Thyroid gland (tissue), 4 donors: Measurements from ENCODE around the gene RPLP1.

Source experiments
- POLR2A ChIP-seq, 2 donors: fragments of 450-650 bp; IDR thresholded peaks; one replicate each; pipeline ENCODE4 v1.6.1; 2017; ENCODE audit warnings: antibody characterized with exemption in 2 of 2, mild to moderate bottlenecking in 2 of 2, moderate library complexity in 1 of 2
- TF ChIP-seq, protein P1 (sequence below), 6 experiments: fragments of 200-600 bp in 3 of 6; fragments of 450-650 bp in 3 of 6; sonication (generic) in 3 of 6; IDR thresholded peaks; one replicate each; pipeline ENCODE4 v1.5.1; 2016 to 2019; ENCODE audit warnings: antibody characterized with exemption in 6 of 6, mild to moderate bottlenecking in 2 of 6, inconsistent platforms in 1 of 6, moderate library complexity in 1 of 6

GRCh38 chr15:69417581-69417980, 35.0 kb upstream of the RPLP1 start:
- TF ChIP-seq, protein P1, sequence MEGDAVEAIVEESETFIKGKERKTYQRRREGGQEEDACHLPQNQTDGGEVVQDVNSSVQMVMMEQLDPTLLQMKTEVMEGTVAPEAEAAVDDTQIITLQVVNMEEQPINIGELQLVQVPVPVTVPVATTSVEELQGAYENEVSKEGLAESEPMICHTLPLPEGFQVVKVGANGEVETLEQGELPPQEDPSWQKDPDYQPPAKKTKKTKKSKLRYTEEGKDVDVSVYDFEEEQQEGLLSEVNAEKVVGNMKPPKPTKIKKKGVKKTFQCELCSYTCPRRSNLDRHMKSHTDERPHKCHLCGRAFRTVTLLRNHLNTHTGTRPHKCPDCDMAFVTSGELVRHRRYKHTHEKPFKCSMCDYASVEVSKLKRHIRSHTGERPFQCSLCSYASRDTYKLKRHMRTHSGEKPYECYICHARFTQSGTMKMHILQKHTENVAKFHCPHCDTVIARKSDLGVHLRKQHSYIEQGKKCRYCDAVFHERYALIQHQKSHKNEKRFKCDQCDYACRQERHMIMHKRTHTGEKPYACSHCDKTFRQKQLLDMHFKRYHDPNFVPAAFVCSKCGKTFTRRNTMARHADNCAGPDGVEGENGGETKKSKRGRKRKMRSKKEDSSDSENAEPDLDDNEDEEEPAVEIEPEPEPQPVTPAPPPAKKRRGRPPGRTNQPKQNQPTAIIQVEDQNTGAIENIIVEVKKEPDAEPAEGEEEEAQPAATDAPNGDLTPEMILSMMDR (IDR thresholded peaks at IDR 0.05) = no peak
- no peak for TF ChIP-seq POLR2A (IDR thresholded peaks at IDR 0.05)
